GM18951 (cell line): Measurements from ENCODE around the gene PPRC1.
"Not testable (repeated sequence)": the region's sequence is repeated elsewhere in the genome, so short reads cannot be mapped to it uniquely, and the experiment has no call there.

Experiments used
- POLR2A ChIP-seq: IDR thresholded peaks from 4 replicates; pipeline ENCODE4 v1.6.1; 2011; ENCODE audit warnings: mild to moderate bottlenecking; ENCODE audit not compliant: insufficient read length, insufficient read depth; ENCODE audit errors: extremely low read depth
- in situ Hi-C: fragments of 300-500 bp; cut with MboI; formaldehyde crosslinking; loops from one replicate; pipeline ENCODE4 v1.12.0; 2022; ENCODE audit warnings: low sequenced_read_pairs, mixed read lengths, inconsistent platforms; ENCODE audit not compliant: unreplicated experiment

Gene PPRC1

DNA sequence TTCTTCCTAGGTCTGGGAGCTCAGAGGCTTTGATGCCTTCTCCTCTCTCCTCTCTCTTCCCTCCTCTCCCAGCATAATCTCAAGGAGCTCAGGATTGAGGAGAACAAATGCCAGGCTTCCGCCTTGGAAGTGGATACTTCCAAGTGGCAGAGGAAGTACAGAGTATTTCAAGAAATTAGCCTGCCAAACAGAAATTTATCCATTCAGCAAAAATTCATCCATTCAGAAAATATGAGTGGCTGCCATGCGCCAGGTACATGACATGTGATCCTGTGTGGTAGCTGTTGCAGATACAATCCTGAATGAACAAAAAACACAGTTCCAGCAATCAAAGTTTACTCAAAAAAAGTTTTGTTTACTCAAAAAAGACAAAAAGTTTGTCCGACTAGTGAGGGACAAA is 37.8 kb downstream of the PPRC1 start:
- no peak for TF ChIP-seq POLR2A
- in situ Hi-C loops, result no loop called here

GRCh38 chr10:102172288-102172687 is 39.4 kb downstream of the PPRC1 start:
- no peak for TF ChIP-seq POLR2A
- in situ Hi-C loops, result no loop called here

- in situ Hi-C loops, result no loop called here
- no peak for TF ChIP-seq POLR2A
These were observed 42.6 kb downstream of the PPRC1 start for GRCh38 chr10:102175415-102175814.

- no peak for TF ChIP-seq POLR2A
- in situ Hi-C loops, result no loop called here
These were observed 51.8 kb downstream of the PPRC1 start for GRCh38 chr10:102184606-102185005.

GRCh38 chr10:102185272-102185671 is 52.4 kb downstream of the PPRC1 start:
- no peak for TF ChIP-seq POLR2A
- in situ Hi-C loops, result no loop called here

GRCh38 chr10:102185811-102186527 is 53.1 kb downstream of the PPRC1 start:
- TF ChIP-seq POLR2A, result no peak
- in situ Hi-C loops, result no loop called here

DNA sequence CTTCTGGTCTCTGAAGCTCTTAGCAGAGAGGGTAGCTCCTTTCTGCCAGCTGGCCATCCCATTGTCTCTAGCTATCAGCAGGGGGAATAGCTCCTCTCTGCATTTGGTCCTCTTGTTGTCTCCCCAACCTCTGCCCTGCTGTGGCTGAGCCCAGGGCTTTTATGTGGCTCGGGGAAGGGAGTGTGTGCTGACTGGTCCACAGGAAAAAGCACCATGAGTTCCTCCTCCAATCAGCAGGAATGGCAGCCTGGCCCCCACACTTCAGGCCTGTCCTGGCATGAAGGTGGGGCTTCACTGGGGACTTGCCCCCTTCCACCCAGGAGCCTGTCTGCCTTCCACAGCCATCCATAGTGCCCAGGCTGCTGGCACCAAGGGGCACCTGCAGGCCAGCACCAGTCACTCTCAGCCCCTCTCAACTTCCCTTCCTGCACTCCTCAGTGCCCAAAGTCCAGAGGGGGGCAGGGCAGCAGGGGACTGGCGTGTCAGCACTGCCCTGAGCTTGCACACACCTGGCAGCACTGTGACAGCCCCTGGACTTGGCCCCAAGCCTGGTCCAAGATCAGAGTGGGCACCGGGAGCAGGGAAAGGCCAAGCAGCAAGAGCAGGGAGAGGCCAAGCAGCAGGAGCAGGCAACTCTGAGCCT is 55.6 kb downstream of the PPRC1 start:
- no peak for TF ChIP-seq POLR2A
- in situ Hi-C loops, result no loop called here

DNA sequence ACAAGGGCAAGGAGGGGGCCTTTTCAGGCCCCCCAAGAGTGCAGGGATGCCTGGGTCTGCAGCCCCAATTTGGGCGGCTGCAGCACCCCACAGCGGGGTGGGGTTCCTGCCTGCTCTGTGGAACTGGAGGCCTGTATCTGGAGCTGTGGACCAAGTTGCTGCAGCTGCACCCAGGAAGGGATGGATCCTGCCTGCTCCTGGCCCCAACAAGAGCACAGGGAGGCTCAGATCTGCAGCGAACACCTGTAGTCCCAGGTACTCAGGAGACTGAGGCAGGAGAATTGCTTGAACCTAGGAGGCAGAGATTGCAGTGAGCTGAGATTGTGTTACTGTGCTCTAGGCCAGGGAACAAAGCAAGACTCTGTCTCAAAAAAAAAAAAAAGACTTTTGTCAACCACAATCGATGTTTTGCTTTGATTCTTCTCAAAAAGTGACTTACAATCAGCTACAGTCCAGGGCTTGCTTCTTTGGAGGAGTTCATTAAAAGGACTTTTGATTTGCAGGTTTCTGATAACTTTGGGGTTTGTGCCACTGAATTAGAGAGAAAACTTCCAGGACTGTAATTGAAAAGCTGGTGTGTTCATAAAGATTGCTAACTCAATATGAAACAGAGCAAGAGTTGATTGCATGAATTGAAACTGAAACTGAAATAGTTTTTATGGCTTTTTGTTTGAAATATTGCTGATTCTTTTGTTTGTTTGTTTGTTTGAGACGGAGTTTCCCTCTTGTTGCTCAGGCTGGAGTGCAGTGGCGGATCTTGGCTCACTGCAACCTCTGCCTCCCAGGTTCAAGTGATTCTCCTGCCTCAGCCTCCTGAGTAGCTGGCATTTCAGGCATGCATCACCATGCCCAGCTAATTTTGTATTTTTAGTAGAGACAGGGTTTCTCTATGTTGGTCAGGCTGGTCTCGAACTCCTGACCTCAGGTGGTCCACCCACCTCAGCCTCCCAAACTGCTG is 56.4 kb downstream of the PPRC1 start:
- in situ Hi-C loops, result not testable (repeated sequence)

GRCh38 chr10:102191956-102192355 is 59.1 kb downstream of the PPRC1 start:
- in situ Hi-C loops, result no loop called here
- TF ChIP-seq POLR2A, result no peak

DNA sequence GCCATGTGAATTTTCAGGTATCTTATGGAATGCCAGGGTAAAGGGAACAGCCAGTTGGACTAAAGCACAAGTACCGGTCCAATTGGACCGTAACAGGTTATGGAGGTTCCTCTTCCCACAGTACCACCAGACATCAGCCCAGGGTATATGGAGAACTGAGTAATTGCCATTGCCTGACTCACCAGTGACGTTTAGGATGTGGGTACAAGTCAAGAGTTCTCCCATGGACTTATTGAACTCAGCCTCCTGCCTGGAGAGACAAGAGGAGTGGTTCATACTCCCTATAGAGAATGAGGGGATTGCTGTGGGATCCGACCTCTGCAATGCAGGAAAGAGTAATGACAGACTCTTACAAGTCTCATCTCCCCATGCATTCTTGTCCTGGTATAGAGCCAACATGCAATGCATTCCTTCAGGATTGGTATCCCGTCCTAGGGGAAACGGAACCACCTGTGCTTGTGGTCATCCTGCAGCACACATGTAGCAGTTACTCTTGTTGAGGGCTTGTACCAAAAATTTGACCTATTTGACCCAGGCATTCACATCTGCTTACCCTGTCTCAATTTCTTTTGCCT is 62.5 kb downstream of the PPRC1 start:
- in situ Hi-C loops, result no loop called here
- no peak for TF ChIP-seq POLR2A

DNA sequence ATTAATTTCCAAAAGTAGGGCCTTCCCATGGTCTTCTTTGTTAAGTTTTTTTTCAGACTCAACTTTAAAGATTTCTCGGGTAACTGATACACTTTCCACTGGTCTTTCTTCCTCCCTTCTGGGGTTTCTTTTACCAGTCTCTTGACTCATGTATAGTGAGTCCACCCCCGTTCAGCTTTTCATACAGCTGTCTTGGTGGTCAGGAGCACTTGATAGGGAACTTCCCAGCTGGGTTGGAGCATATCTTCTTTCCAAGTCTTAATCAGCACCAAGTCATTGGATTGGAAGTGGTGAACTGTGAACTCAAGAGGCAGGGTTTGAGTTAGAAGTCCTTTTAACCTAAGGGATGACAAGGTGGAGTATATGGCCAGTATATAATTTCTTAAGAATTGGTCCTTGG is 64.1 kb downstream of the PPRC1 start:
- in situ Hi-C loops, result no loop called here
- no peak for TF ChIP-seq POLR2A

GRCh38 chr10:102198027-102198426 is 65.2 kb downstream of the PPRC1 start:
- in situ Hi-C loops, result no loop called here

More at GRCh38 chr10:102198027-102198426, 65.2 kb downstream of the PPRC1 start:
- no peak for TF ChIP-seq POLR2A
